ENCODE measurements around the gene FRMPD4.

The FRMPD4 gene

DNA sequence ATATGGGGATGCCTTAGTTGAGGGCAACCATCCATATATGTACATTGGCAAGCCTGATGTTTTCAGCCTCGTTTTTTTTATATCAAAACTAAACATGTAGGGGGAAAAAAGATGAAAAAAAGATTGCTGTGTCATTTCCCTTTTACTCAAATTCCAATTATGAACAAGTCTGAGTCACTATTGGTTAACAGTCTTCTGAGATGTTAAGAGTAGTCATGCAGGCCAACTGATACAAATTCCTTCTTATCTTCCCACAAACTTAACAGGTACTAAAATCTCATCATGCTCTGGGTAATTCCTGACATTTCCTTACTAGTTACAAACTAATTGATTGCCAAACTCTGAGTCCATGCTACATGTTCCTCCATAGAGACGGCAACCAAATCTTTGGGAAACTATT, 222.1 kb downstream of the FRMPD4 start:
- Histone ChIP-seq H3K4me3 (ENCODE audit: control insufficient read depth in 1 of 7, extremely low read depth in 1 of 7, insufficient read depth in 4 of 7, low read depth in 2 of 7, low read length in 6 of 7) (no peak overlapping the region), H3K27me3 (replicated peaks in 2 of 5; ENCODE audit: control insufficient read depth in 4 of 5, insufficient read depth in 5 of 5, low read length in 4 of 5) (no peaks in the 10 kb centered on the region), H3K9me3 (ENCODE audit: control extremely low read depth in 1 of 5, control insufficient read depth in 4 of 5, insufficient read depth in 2 of 5, low read depth in 1 of 5, low read length in 4 of 5) (no peaks in the 10 kb centered on the region), H3K27ac (ENCODE audit: insufficient read depth in 1 of 2, low read depth in 1 of 2, low read length in 2 of 2, poor library complexity in 1 of 2, severe bottlenecking in 2 of 2) (no peak overlapping the region), H3K4me1 (ENCODE audit: control extremely low read depth in 1 of 4, control insufficient read depth in 4 of 4, insufficient read depth in 4 of 4, low read length in 3 of 4) (no peaks in the 10 kb centered on the region), H3K36me3 (ENCODE audit: control insufficient read depth in 4 of 4, insufficient read depth in 4 of 4, low read length in 3 of 4) (no peaks in the 10 kb centered on the region)
- no CpG with 5 or more reads among the region's 2 CpGs for WGBS (ENCODE audit: insufficient coverage)
- POLR2A ChIA-PET, result no interaction called here
- no peak for DNase-seq
- CTCF ChIA-PET, result no interaction called here

DNA sequence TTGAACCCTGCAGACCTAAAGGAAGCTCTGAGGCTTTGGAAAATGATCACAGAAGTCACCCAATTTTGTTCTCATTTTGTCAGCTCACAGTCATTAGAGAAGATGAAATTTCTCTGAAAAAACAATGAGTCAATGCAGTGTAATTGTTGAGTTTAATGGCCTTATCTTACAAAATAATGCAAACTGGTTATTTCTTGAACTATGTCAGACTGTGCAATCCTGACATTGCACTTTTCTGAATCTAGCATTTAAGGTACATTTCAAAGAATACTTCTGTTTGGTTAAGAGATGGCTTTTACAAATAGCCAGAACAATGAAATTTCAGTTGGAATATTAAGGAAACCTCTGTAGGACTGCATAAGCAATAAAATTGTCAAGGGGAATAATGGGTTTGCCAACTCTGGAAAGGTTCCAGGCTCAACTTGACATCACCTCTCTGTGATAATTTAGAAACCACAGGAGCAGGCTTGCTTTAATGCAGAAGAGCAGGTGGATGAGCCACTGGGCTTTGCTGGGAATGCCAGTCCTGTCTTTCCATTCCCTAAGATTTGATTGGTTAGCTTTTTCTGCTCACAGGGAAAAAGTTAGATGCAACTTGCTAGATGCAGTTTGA, 222.8 kb downstream of the FRMPD4 start:
- H3K27ac ChIP-seq (ENCODE audit: insufficient read depth in 1 of 2, low read depth in 1 of 2, low read length in 2 of 2, poor library complexity in 1 of 2, severe bottlenecking in 2 of 2), result no peak overlapping the region
- POLR2A ChIA-PET, result no interaction called here
- no peak for DNase-seq

DNA sequence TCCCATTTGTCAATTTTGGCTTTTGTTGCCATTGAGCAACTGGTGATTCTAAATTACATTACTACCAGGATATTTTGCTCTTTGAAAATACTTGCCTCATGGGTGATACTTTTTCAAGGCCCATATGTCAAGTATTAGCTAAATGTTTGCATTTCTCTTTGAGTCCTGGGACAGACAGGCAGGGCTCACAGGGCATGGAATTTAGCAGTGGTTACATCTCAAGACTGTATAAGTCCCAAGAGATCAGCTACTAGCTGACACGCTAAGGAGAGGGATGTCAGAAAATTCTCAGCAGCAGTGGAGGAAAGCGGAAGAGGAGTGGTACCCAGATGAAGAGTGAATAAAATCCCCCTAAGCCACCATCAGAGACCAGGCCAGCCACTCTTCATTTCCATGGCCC, 224.9 kb downstream of the FRMPD4 start:
- Histone ChIP-seq H3K27ac (ENCODE audit: insufficient read depth in 1 of 2, low read depth in 1 of 2, low read length in 2 of 2, poor library complexity in 1 of 2, severe bottlenecking in 2 of 2) (no peak overlapping the region), H3K27me3 (replicated peaks in 2 of 5; ENCODE audit: control insufficient read depth in 4 of 5, insufficient read depth in 5 of 5, low read length in 4 of 5) (no peaks in the 10 kb centered on the region), H3K36me3 (ENCODE audit: control insufficient read depth in 4 of 4, insufficient read depth in 4 of 4, low read length in 3 of 4) (no peaks in the 10 kb centered on the region), H3K4me1 (ENCODE audit: control extremely low read depth in 1 of 4, control insufficient read depth in 4 of 4, insufficient read depth in 4 of 4, low read length in 3 of 4) (no peaks in the 10 kb centered on the region), H3K4me3 (ENCODE audit: control insufficient read depth in 1 of 7, extremely low read depth in 1 of 7, insufficient read depth in 4 of 7, low read depth in 2 of 7, low read length in 6 of 7) (no peak overlapping the region), H3K9me3 (ENCODE audit: control extremely low read depth in 1 of 5, control insufficient read depth in 4 of 5, insufficient read depth in 2 of 5, low read depth in 1 of 5, low read length in 4 of 5) (no peaks in the 10 kb centered on the region)
- no peak for DNase-seq
- POLR2A ChIA-PET, result no interaction called here
- CTCF ChIA-PET, result no interaction called here
- WGBS (ENCODE audit: insufficient coverage), result 82% methylated on average over 2 of the region's 2 CpGs

More for the DNA sequence above, 222.8 kb downstream of the FRMPD4 start:
- no peak overlapping the region for H3K4me3 ChIP-seq (ENCODE audit: control insufficient read depth in 1 of 7, extremely low read depth in 1 of 7, insufficient read depth in 4 of 7, low read depth in 2 of 7, low read length in 6 of 7)
- H3K27me3 ChIP-seq (replicated peaks in 2 of 5; ENCODE audit: control insufficient read depth in 4 of 5, insufficient read depth in 5 of 5, low read length in 4 of 5), result no peaks in the 10 kb centered on the region
- no peaks in the 10 kb centered on the region for H3K36me3 ChIP-seq (ENCODE audit: control insufficient read depth in 4 of 4, insufficient read depth in 4 of 4, low read length in 3 of 4)
- CTCF ChIA-PET, result no interaction called here
- no peaks in the 10 kb centered on the region for H3K9me3 ChIP-seq (ENCODE audit: control extremely low read depth in 1 of 5, control insufficient read depth in 4 of 5, insufficient read depth in 2 of 5, low read depth in 1 of 5, low read length in 4 of 5)
- no peaks in the 10 kb centered on the region for H3K4me1 ChIP-seq (ENCODE audit: control extremely low read depth in 1 of 4, control insufficient read depth in 4 of 4, insufficient read depth in 4 of 4, low read length in 3 of 4)

DNA sequence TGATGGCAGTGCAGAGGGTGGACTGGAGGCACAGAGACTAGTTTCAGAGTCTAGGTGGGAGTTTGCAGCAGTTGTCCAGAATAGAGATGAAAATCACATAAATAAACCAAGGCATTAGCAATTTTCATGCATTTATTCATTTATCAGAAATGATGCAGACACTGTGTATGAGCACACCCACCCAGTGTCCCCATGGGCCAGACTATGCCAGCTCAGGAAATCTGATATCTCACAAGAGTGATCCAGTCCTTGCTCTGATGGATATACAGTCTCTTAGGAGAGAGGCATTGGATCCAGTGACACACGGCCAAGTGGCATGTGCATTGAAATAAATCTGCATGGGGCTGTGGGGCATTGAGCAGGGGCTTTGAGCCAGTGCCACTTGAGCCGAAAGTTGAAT, 228.2 kb downstream of the FRMPD4 start:
- CTCF ChIA-PET, result no interaction called here
- Histone ChIP-seq H3K27ac (ENCODE audit: insufficient read depth in 1 of 2, low read depth in 1 of 2, low read length in 2 of 2, poor library complexity in 1 of 2, severe bottlenecking in 2 of 2) (no peak overlapping the region), H3K36me3 (ENCODE audit: control insufficient read depth in 4 of 4, insufficient read depth in 4 of 4, low read length in 3 of 4) (no peaks in the 10 kb centered on the region), H3K27me3 (replicated peaks in 2 of 5; ENCODE audit: control insufficient read depth in 4 of 5, insufficient read depth in 5 of 5, low read length in 4 of 5) (no peaks in the 10 kb centered on the region), H3K4me3 (ENCODE audit: control insufficient read depth in 1 of 7, extremely low read depth in 1 of 7, insufficient read depth in 4 of 7, low read depth in 2 of 7, low read length in 6 of 7) (no peak overlapping the region), H3K9me3 (ENCODE audit: control extremely low read depth in 1 of 5, control insufficient read depth in 4 of 5, insufficient read depth in 2 of 5, low read depth in 1 of 5, low read length in 4 of 5) (no peaks in the 10 kb centered on the region), H3K4me1 (ENCODE audit: control extremely low read depth in 1 of 4, control insufficient read depth in 4 of 4, insufficient read depth in 4 of 4, low read length in 3 of 4) (no peaks in the 10 kb centered on the region)
- DNase-seq, result no peak
- 86% methylated on average over 2 of the region's 2 CpGs for WGBS (ENCODE audit: insufficient coverage)
- POLR2A ChIA-PET, result no interaction called here

DNA sequence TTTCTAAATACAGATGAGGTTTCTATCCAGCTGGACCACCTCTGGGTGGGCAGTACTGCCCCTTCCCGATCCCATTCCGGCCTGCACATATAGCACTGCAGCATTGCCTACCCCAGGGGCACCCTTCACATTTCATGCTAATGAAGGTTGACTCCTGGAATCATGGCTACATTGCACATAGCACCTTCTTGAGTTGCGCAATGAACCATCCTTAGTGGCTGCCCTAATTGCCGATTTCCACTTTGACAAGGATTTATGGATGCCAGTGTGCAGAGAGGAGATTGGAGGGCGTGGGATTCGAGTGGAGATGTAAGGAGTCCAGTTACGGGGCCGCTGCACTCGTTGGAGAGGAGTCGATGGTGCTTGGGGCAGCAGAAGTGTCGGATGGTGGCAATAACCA, 229.0 kb downstream of the FRMPD4 start:
- no peaks in the 10 kb centered on the region for H3K36me3 ChIP-seq (ENCODE audit: control insufficient read depth in 4 of 4, insufficient read depth in 4 of 4, low read length in 3 of 4)
- H3K4me3 ChIP-seq (ENCODE audit: control insufficient read depth in 1 of 7, extremely low read depth in 1 of 7, insufficient read depth in 4 of 7, low read depth in 2 of 7, low read length in 6 of 7), result no peak overlapping the region
- ChIA-PET POLR2A (no interaction called here), CTCF (no interaction called here)
- no peaks in the 10 kb centered on the region for H3K9me3 ChIP-seq (ENCODE audit: control extremely low read depth in 1 of 5, control insufficient read depth in 4 of 5, insufficient read depth in 2 of 5, low read depth in 1 of 5, low read length in 4 of 5)
- 87% methylated on average over 10 of the region's 11 CpGs for WGBS (ENCODE audit: insufficient coverage)
- H3K27me3 ChIP-seq (replicated peaks in 2 of 5; ENCODE audit: control insufficient read depth in 4 of 5, insufficient read depth in 5 of 5, low read length in 4 of 5), result no peaks in the 10 kb centered on the region
- H3K27ac ChIP-seq (ENCODE audit: insufficient read depth in 1 of 2, low read depth in 1 of 2, low read length in 2 of 2, poor library complexity in 1 of 2, severe bottlenecking in 2 of 2), result no peak overlapping the region
- H3K4me1 ChIP-seq (ENCODE audit: control extremely low read depth in 1 of 4, control insufficient read depth in 4 of 4, insufficient read depth in 4 of 4, low read length in 3 of 4), result no peaks in the 10 kb centered on the region
- DNase-seq, result no peak

DNA sequence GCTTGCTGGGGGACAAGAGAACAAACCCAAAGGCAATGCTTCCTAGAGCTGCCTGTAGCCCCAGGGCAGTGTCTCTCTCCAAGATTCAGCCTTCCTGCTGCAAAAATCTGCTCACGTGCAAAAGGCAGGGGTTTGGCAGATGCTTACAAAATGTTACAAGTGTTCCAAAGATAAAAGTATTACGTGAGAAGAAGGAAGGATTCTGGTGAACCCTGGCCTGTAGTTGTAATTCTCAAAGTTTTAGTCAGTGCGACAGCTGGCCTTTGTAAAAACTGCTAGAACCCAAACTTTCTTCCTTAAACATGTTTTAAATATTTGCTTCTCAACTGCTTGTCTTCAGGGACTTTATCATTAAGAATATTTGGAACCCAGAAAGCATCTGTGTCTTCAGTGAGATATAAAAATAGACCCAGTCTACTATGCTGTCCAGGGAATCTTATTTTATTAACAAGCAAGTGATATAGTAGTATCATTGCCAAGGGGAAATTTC, 232.3 kb downstream of the FRMPD4 start:
- Histone ChIP-seq H3K27me3 (replicated peaks in 2 of 5; ENCODE audit: control insufficient read depth in 4 of 5, insufficient read depth in 5 of 5, low read length in 4 of 5) (peaks cover 0 to 2% (median 0%) of the 10 kb centered on the region in 5 experiments), H3K9me3 (ENCODE audit: control extremely low read depth in 1 of 5, control insufficient read depth in 4 of 5, insufficient read depth in 2 of 5, low read depth in 1 of 5, low read length in 4 of 5) (no peaks in the 10 kb centered on the region), H3K4me1 (ENCODE audit: control extremely low read depth in 1 of 4, control insufficient read depth in 4 of 4, insufficient read depth in 4 of 4, low read length in 3 of 4) (no peaks in the 10 kb centered on the region), H3K27ac (ENCODE audit: insufficient read depth in 1 of 2, low read depth in 1 of 2, low read length in 2 of 2, poor library complexity in 1 of 2, severe bottlenecking in 2 of 2) (no peak overlapping the region), H3K36me3 (ENCODE audit: control insufficient read depth in 4 of 4, insufficient read depth in 4 of 4, low read length in 3 of 4) (no peaks in the 10 kb centered on the region), H3K4me3 (ENCODE audit: control insufficient read depth in 1 of 7, extremely low read depth in 1 of 7, insufficient read depth in 4 of 7, low read depth in 2 of 7, low read length in 6 of 7) (no peak overlapping the region)
- WGBS (ENCODE audit: insufficient coverage), result 53% methylated on average over 2 of the region's 3 CpGs
- POLR2A ChIA-PET, result no interaction called here
- no peak for DNase-seq
- CTCF ChIA-PET, result no interaction called here

DNA sequence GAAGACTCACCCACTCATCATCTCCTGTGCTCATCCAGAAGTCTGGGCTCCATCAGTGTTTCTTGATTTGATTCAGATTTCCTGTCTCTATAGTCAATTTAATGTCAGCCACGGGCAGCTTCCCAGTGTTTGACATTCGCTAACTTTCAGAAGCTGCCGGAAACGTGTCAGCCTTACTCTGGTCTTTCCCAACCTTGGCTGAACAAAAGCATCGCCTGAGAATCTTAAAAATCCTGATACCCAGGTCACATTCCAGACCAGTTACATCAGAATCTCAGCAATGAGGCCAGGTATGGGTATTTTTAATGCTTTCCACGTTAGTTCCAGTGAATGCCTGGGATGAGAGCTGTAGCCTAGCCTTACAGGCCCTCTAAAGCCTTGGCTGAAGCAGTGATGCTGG, 233.8 kb downstream of the FRMPD4 start:
- H3K36me3 ChIP-seq (ENCODE audit: control insufficient read depth in 4 of 4, insufficient read depth in 4 of 4, low read length in 3 of 4), result no peaks in the 10 kb centered on the region
- WGBS (ENCODE audit: insufficient coverage), result 65% methylated on average over 6 of the region's 6 CpGs
- H3K27me3 ChIP-seq (replicated peaks in 2 of 5; ENCODE audit: control insufficient read depth in 4 of 5, insufficient read depth in 5 of 5, low read length in 4 of 5), result peaks cover 0 to 2% (median 0%) of the 10 kb centered on the region in 5 experiments
- no peaks in the 10 kb centered on the region for H3K4me1 ChIP-seq (ENCODE audit: control extremely low read depth in 1 of 4, control insufficient read depth in 4 of 4, insufficient read depth in 4 of 4, low read length in 3 of 4)
- H3K4me3 ChIP-seq (ENCODE audit: control insufficient read depth in 1 of 7, extremely low read depth in 1 of 7, insufficient read depth in 4 of 7, low read depth in 2 of 7, low read length in 6 of 7), result no peak overlapping the region
- DNase-seq, result no peak
- POLR2A ChIA-PET, result no interaction called here
- CTCF ChIA-PET, result no interaction called here
- H3K9me3 ChIP-seq (ENCODE audit: control extremely low read depth in 1 of 5, control insufficient read depth in 4 of 5, insufficient read depth in 2 of 5, low read depth in 1 of 5, low read length in 4 of 5), result no peaks in the 10 kb centered on the region
- no peak overlapping the region for H3K27ac ChIP-seq (ENCODE audit: insufficient read depth in 1 of 2, low read depth in 1 of 2, low read length in 2 of 2, poor library complexity in 1 of 2, severe bottlenecking in 2 of 2)

Measured in common myeloid progenitor, CD34-positive (primary cell).